ENCODE measurements around the gene CPSF2. TPM values are rescaled to one million over a fixed set of nuclear protein-coding genes. Genes with fewer than 3 reads are reported as not detected.
A peak's percentile ranks its signal among the peaks of the same experiment; 100 is the strongest.
"Not testable (repeated sequence)": the region's sequence is repeated elsewhere in the genome, so short reads cannot be mapped to it uniquely, and the experiment has no call there.

Gene CPSF2
- total and polyA plus RNA-seq, 3 experiments from 2014 or later: 29.5 to 144 (median 134) TPM

DNA sequence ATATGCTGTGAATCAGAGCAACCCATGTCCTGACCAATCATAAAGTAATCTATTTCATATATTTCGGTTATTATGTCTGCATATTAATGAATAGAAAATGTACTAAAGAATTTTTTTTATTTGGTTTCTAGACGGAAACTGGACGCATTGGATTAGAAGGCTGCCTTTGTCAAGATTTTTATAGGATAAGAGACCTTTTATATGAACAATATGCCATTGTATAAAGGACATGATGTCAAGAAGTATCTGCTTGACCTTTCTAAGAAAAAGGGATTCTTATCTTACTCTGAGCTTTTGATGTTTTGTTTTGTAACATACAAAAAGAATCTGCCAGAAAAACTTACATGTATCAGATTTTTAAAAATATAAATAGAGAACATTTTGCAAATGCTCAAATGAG lies 39.8 kb downstream of the CPSF2 start:
- CTCF ChIA-PET: no interaction called here
- H3K27me3 Mint-ChIP-seq: no peaks in the 10 kb centered on the region
- POLR2A ChIA-PET: no interaction called here
- H3K36me3 Mint-ChIP-seq: peaks cover 25 to 88% (median 42%) of the 10 kb centered on the region in 3 donors
- no peak overlapping the region for H3K27ac Mint-ChIP-seq
- no peak overlapping the region for H3K4me3 Mint-ChIP-seq
- Histone ChIP-seq H3K4me3 (ENCODE audit: low read length) (no peak overlapping the region), H3K36me3 (ENCODE audit: insufficient read depth, low read length) (peaks cover 41% of the 10 kb centered on the region), H3K27me3 (ENCODE audit: insufficient read depth, low read length, poor library complexity, severe bottlenecking) (no peaks in the 10 kb centered on the region), H3K4me1 (ENCODE audit: insufficient read depth, low read length) (no peaks in the 10 kb centered on the region), H3K9me3 (ENCODE audit: low read length) (no peaks in the 10 kb centered on the region), H3K27ac (ENCODE audit: low read depth, low read length) (no peak overlapping the region)
- H3K9me3 Mint-ChIP-seq: peaks cover 0 to 11% (median 7%) of the 10 kb centered on the region in 5 donors
- no peaks in the 10 kb centered on the region for H3K4me1 Mint-ChIP-seq
- DNase-seq: no peak

DNA sequence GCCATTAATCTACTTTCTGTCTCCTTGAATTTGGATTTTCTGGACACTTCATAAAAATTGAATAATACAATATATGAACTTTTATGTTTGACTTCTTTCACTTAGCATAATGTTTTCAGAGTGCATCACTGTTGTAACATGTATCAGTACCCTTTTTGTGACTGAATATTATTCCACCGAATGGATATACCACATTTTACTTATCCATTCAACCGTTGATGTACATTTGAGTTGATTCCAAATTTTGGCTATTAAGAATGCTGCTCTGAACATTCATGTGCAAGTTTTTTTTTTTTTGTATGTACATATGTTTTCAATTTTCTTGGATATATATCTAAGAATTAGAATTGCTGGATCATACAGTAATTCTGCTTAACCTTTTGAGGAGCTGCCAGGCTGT lies 43.2 kb downstream of the CPSF2 start:
- H3K9me3 ChIP-seq (ENCODE audit: low read length): no peaks in the 10 kb centered on the region
- no peaks in the 10 kb centered on the region for H3K4me1 ChIP-seq (ENCODE audit: insufficient read depth, low read length)
- no peak overlapping the region for H3K4me3 ChIP-seq (ENCODE audit: low read length)
- no peaks in the 10 kb centered on the region for H3K27me3 ChIP-seq (ENCODE audit: insufficient read depth, low read length, poor library complexity, severe bottlenecking)
- H3K9me3 Mint-ChIP-seq: peaks cover 0 to 11% (median 7%) of the 10 kb centered on the region in 5 donors
- peaks cover 28 to 74% (median 31%) of the 10 kb centered on the region in 3 donors for H3K36me3 Mint-ChIP-seq
- peaks cover 23% of the 10 kb centered on the region for H3K36me3 ChIP-seq (ENCODE audit: insufficient read depth, low read length)
- DNase-seq: no peak
- H3K27ac ChIP-seq (ENCODE audit: low read depth, low read length): no peak overlapping the region
- H3K27me3 Mint-ChIP-seq: no peaks in the 10 kb centered on the region
- POLR2A ChIA-PET: interaction anchor here (0.5 kb wide), 1 partner anchor 228 kb away, joined by 5 read pairs; no protein-coding TSS in a partner anchor
- CTCF ChIA-PET: no interaction called here
- no peak overlapping the region for H3K27ac Mint-ChIP-seq
- no peaks in the 10 kb centered on the region for H3K4me1 Mint-ChIP-seq
- no peak overlapping the region for H3K4me3 Mint-ChIP-seq

DNA sequence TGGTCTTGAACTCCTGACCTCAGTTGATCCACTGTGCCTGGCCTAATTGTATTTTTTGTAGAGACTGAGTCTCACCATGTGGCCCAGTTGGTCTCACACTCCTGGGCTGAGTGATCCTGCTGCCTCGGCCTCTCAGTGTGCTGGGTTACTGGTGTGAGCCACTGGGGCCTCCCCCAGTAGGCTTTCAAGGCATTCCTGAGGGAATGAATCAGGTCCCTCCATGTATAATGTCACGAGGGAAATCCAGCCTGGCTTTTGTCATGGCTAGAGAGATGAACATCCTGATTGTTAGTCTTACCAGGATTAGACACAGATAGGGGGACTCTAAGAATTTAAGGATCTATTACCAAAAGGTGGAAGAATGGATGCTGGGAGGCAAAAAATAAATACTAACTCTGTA lies 51.9 kb downstream of the CPSF2 start:
- H3K4me1 ChIP-seq (ENCODE audit: insufficient read depth, low read length): no peaks in the 10 kb centered on the region
- no peaks in the 10 kb centered on the region for H3K27me3 Mint-ChIP-seq
- no peak overlapping the region for H3K4me3 Mint-ChIP-seq
- H3K4me3 ChIP-seq (ENCODE audit: low read length): no peak overlapping the region
- POLR2A ChIA-PET: no interaction called here
- H3K36me3 ChIP-seq (ENCODE audit: insufficient read depth, low read length): no peaks in the 10 kb centered on the region
- H3K4me1 Mint-ChIP-seq: no peaks in the 10 kb centered on the region
- no peak overlapping the region for H3K27ac ChIP-seq (ENCODE audit: low read depth, low read length)
- DNase-seq: no peak
- H3K9me3 ChIP-seq (ENCODE audit: low read length): no peaks in the 10 kb centered on the region
- CTCF ChIA-PET: no interaction called here
- H3K27me3 ChIP-seq (ENCODE audit: insufficient read depth, low read length, poor library complexity, severe bottlenecking): no peaks in the 10 kb centered on the region
- H3K36me3 Mint-ChIP-seq: peaks cover 0 to 13% (median 7%) of the 10 kb centered on the region in 3 donors
- peak overlapping the region in 2 of 8 donors; percentile 56 to 79 for H3K27ac Mint-ChIP-seq
- no peaks in the 10 kb centered on the region for H3K9me3 Mint-ChIP-seq

DNA sequence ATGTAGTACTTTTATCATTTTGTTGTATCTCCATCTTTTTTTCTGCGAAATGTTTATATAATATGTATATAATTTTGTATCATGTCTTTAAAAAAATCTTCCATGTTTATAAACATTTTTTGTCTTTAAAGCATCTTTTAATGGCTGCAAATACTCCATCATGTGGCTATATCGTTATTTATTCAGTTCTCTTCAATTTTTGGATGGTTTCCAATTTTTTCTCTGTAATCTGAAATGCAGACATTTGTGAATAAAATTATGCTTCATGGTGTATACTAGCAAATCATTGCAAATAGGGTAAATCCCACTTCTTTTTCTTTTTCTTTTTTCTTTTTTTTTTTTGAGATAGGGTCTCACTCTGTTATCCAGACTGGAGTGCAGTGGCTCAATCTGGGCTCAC lies 54.0 kb downstream of the CPSF2 start:
- DNase-seq: no peak
- H3K4me3 Mint-ChIP-seq: no peak overlapping the region
- H3K4me3 ChIP-seq (ENCODE audit: low read length): no peak overlapping the region
- peaks cover 0 to 4% (median 0%) of the 10 kb centered on the region in 5 donors for H3K9me3 Mint-ChIP-seq
- no peaks in the 10 kb centered on the region for H3K4me1 Mint-ChIP-seq
- H3K4me1 ChIP-seq (ENCODE audit: insufficient read depth, low read length): no peaks in the 10 kb centered on the region
- no peak overlapping the region for H3K27ac Mint-ChIP-seq
- H3K27me3 ChIP-seq (ENCODE audit: insufficient read depth, low read length, poor library complexity, severe bottlenecking): no peaks in the 10 kb centered on the region
- peaks cover 0 to 6% (median 2%) of the 10 kb centered on the region in 3 donors for H3K36me3 Mint-ChIP-seq
- H3K27me3 Mint-ChIP-seq: peaks cover 0 to 1% of the 10 kb centered on the region in 2 donors
- no peak overlapping the region for H3K27ac ChIP-seq (ENCODE audit: low read depth, low read length)
- no peaks in the 10 kb centered on the region for H3K36me3 ChIP-seq (ENCODE audit: insufficient read depth, low read length)
- POLR2A ChIA-PET: no interaction called here
- no peaks in the 10 kb centered on the region for H3K9me3 ChIP-seq (ENCODE audit: low read length)
- CTCF ChIA-PET: no interaction called here

DNA sequence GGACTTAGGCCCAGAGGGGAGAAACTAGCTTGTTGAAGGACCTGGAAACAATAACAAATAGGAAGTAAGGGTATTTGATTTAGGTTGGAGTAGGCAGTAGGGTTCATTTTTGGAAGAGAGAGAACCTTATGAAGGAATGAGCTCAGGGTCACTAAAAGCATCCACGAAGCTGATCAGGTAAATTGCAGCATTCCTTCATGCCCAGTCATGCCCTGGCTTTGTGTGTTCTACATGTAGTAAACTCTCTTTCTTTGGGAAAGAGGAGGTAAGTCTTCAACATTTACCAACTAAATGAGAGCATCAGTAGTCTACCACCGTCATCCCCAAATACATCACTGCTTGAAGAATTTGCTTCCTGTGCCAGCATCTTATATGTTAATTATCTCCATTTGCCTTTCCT lies 54.7 kb downstream of the CPSF2 start:
- Mint-ChIP-seq H3K9me3 (peaks cover 0 to 4% (median 0%) of the 10 kb centered on the region in 5 donors), H3K27ac (peak overlapping the region in 1 of 8 donors; percentile 55), H3K4me1 (no peaks in the 10 kb centered on the region), H3K4me3 (no peak overlapping the region), H3K36me3 (peaks cover 0 to 2% (median 2%) of the 10 kb centered on the region in 3 donors), H3K27me3 (peaks cover 0 to 1% of the 10 kb centered on the region in 2 donors)
- ChIA-PET CTCF (no interaction called here), POLR2A (no interaction called here)
- H3K4me3 ChIP-seq (ENCODE audit: low read length): no peak overlapping the region
- H3K4me1 ChIP-seq (ENCODE audit: insufficient read depth, low read length): no peaks in the 10 kb centered on the region
- no peaks in the 10 kb centered on the region for H3K9me3 ChIP-seq (ENCODE audit: low read length)
- H3K27ac ChIP-seq (ENCODE audit: low read depth, low read length): no peak overlapping the region
- no peaks in the 10 kb centered on the region for H3K36me3 ChIP-seq (ENCODE audit: insufficient read depth, low read length)
- DNase-seq: no peak
- no peaks in the 10 kb centered on the region for H3K27me3 ChIP-seq (ENCODE audit: insufficient read depth, low read length, poor library complexity, severe bottlenecking)

DNA sequence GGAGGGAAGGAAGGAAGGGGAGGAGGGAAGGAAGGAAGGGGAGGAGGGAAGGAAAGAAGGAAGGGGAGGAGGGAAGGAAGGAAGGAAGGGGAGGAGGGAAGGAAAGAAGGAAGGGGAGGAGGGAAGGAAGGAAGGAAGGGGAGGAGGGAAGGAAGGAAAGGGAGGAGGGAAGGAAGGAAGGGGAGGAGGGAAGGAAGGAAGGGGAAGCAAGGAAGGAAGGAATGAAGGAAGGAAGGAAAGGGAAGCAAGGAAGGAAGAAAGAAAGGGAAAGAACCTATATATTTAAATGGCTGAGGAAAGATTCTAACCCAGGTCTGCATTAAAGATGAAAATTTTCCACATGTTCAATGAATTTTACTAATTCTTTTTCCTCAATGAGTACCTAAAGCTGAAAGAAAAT lies 57.4 kb downstream of the CPSF2 start:
- H3K27me3 Mint-ChIP-seq; H3K36me3 ChIP-seq (ENCODE audit: insufficient read depth, low read length); H3K36me3 Mint-ChIP-seq; H3K4me3 Mint-ChIP-seq; H3K4me1 ChIP-seq (ENCODE audit: insufficient read depth, low read length); POLR2A ChIA-PET; H3K9me3 ChIP-seq (ENCODE audit: low read length); CTCF ChIA-PET; H3K9me3 Mint-ChIP-seq; DNase-seq; H3K4me1 Mint-ChIP-seq; H3K27ac ChIP-seq (ENCODE audit: low read depth, low read length); H3K4me3 ChIP-seq (ENCODE audit: low read length); H3K27me3 ChIP-seq (ENCODE audit: insufficient read depth, low read length, poor library complexity, severe bottlenecking): not testable (repeated sequence)
- peak overlapping the region in 2 of 8 donors; percentile 84 to 89 for H3K27ac Mint-ChIP-seq

DNA sequence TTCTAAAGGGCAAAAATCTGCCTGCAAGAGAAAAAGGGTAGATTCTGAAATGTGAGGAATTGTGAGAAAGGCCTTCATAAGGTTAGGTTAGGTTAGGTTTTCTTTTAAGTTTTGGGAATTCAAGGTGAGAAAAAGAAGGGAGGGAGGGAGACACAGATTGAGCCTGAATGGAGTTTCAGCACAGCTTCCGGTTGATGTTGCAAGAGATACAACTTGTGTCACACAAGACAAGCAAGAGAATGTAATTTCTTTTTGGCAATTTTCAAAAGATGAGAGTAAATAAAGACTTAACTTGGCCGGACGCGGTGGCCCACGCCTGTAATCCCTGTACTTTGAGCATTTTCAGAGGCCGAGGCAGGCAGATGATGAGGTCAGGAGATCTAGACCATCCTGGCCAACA lies 63.8 kb downstream of the CPSF2 start:
- H3K4me1 Mint-ChIP-seq: no peaks in the 10 kb centered on the region
- Histone ChIP-seq H3K4me3 (ENCODE audit: low read length) (no peak overlapping the region), H3K9me3 (ENCODE audit: low read length) (no peaks in the 10 kb centered on the region), H3K4me1 (ENCODE audit: insufficient read depth, low read length) (no peaks in the 10 kb centered on the region), H3K36me3 (ENCODE audit: insufficient read depth, low read length) (no peaks in the 10 kb centered on the region), H3K27ac (ENCODE audit: low read depth, low read length) (no peak overlapping the region), H3K27me3 (ENCODE audit: insufficient read depth, low read length, poor library complexity, severe bottlenecking) (no peaks in the 10 kb centered on the region)
- H3K9me3 Mint-ChIP-seq: peaks cover 0 to 6% (median 4%) of the 10 kb centered on the region in 5 donors
- ChIA-PET POLR2A (no interaction called here), CTCF (no interaction called here)
- peak overlapping the region in 1 of 8 donors; percentile 68 for H3K27ac Mint-ChIP-seq
- H3K27me3 Mint-ChIP-seq: peaks cover 0 to 4% of the 10 kb centered on the region in 2 donors
- no peak for DNase-seq
- H3K36me3 Mint-ChIP-seq: peaks cover 0 to 12% (median 8%) of the 10 kb centered on the region in 3 donors
- peak overlapping the region in 1 of 7 donors; percentile 40 for H3K4me3 Mint-ChIP-seq

DNA sequence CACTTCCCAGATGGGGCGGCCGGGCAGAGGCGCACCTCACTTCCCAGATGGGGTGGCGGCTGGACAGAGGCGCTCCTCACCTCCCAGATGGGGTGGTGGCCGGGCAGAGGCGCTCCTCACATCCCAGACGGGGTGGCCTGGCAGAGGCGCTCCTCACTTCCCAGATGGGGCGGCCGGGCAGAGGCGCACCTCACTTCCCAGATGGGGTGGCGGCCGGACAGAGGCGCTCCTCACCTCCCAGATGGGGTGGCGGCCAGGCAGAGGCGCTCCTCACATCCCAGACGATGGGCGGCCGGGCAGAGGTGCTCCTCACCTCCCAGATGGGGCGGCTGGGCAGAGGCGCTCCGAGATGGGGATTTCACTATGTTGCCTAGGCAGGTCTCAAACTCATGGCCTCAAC lies 65.8 kb downstream of the CPSF2 start:
- H3K4me3 Mint-ChIP-seq; H3K27me3 Mint-ChIP-seq; H3K4me1 ChIP-seq (ENCODE audit: insufficient read depth, low read length); H3K9me3 ChIP-seq (ENCODE audit: low read length); H3K27ac Mint-ChIP-seq; H3K36me3 ChIP-seq (ENCODE audit: insufficient read depth, low read length); H3K4me1 Mint-ChIP-seq; H3K4me3 ChIP-seq (ENCODE audit: low read length); CTCF ChIA-PET; H3K27me3 ChIP-seq (ENCODE audit: insufficient read depth, low read length, poor library complexity, severe bottlenecking); POLR2A ChIA-PET; H3K9me3 Mint-ChIP-seq; H3K27ac ChIP-seq (ENCODE audit: low read depth, low read length); DNase-seq: not testable (repeated sequence)
- peaks cover 0 to 12% (median 7%) of the 10 kb centered on the region in 3 donors for H3K36me3 Mint-ChIP-seq

DNA sequence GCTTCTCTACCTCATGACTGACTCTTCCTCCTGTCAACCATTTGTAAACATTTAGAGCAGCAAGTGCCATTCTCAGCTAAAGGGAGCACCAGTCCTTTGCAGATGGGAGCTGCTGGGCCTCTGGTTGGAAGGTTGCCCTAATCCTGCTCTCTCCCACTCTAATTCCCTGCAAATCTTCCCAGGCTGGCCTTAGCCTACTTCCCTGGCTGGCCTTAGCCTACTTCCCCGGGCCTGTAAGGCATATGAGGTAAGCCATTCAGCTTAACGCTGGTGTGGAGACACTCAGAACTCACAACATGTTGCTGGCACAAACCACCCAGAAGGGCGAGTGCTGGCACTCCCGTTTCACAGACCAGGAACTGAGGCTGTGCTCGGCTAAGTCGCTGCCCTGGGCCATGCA lies 69.0 kb downstream of the CPSF2 start:
- Mint-ChIP-seq H3K4me1 (no peaks in the 10 kb centered on the region), H3K27ac (no peak overlapping the region), H3K9me3 (peaks cover 0 to 6% (median 3%) of the 10 kb centered on the region in 5 donors), H3K36me3 (peaks cover 0 to 5% (median 4%) of the 10 kb centered on the region in 3 donors), H3K27me3 (peaks cover 3 to 6% of the 10 kb centered on the region in 2 donors), H3K4me3 (no peak overlapping the region)
- no peak for DNase-seq
- Histone ChIP-seq H3K36me3 (ENCODE audit: insufficient read depth, low read length) (no peaks in the 10 kb centered on the region), H3K4me3 (ENCODE audit: low read length) (no peak overlapping the region), H3K27ac (ENCODE audit: low read depth, low read length) (no peak overlapping the region), H3K27me3 (ENCODE audit: insufficient read depth, low read length, poor library complexity, severe bottlenecking) (no peaks in the 10 kb centered on the region), H3K4me1 (ENCODE audit: insufficient read depth, low read length) (no peaks in the 10 kb centered on the region), H3K9me3 (ENCODE audit: low read length) (no peaks in the 10 kb centered on the region)
- POLR2A ChIA-PET: no interaction called here
- CTCF ChIA-PET: no interaction called here
